IgD-negative memory B cell (primary cell): ENCODE measurements around the gene SLC23A2. TPM values are rescaled to one million over a fixed set of nuclear protein-coding genes. Genes with fewer than 3 reads are reported as not detected.

Experiments used
- H3K27ac Mint-ChIP-seq, 3 donors: one replicate each; pipeline ENCODE4 v1.8.0; 2020 to 2022; ENCODE audit warnings: mild to moderate bottlenecking in 3 of 3, mixed read lengths in 3 of 3, moderate library complexity in 1 of 3
- H3K27me3 Mint-ChIP-seq: one replicate; pipeline ENCODE4 v1.8.0; 2021; ENCODE audit warnings: mixed read lengths
- H3K36me3 Mint-ChIP-seq: one replicate; pipeline ENCODE4 v1.8.0; 2020; ENCODE audit warnings: mild to moderate bottlenecking, mixed read lengths
- H3K4me1 Mint-ChIP-seq, 3 donors: one replicate each; pipeline ENCODE4 v1.8.0; 2020 to 2022; ENCODE audit warnings: mixed read lengths in 3 of 3, mild to moderate bottlenecking in 1 of 3
- H3K4me3 Mint-ChIP-seq, 4 donors: one replicate each; pipeline ENCODE4 v1.8.0; 2020 to 2022; ENCODE audit warnings: mild to moderate bottlenecking in 4 of 4, mixed read lengths in 4 of 4, moderate library complexity in 3 of 4
- H3K9me3 Mint-ChIP-seq, 3 donors: one replicate each; pipeline ENCODE4 v1.8.0; 2020 to 2021; ENCODE audit warnings: mixed read lengths in 3 of 3, mild to moderate bottlenecking in 1 of 3
- polyA plus RNA-seq: library from polyadenylated mRNA; unstranded; fragments of 300-500 nt; fragmentation: Illumina TruSeq; gene quantifications from one replicate; pipeline ENCODE4 v1.2.3, GENCODE V29; 2021

The SLC23A2 gene
- polyA plus RNA-seq, 1 donor from 2014 or later: 11.3 TPM

DNA sequence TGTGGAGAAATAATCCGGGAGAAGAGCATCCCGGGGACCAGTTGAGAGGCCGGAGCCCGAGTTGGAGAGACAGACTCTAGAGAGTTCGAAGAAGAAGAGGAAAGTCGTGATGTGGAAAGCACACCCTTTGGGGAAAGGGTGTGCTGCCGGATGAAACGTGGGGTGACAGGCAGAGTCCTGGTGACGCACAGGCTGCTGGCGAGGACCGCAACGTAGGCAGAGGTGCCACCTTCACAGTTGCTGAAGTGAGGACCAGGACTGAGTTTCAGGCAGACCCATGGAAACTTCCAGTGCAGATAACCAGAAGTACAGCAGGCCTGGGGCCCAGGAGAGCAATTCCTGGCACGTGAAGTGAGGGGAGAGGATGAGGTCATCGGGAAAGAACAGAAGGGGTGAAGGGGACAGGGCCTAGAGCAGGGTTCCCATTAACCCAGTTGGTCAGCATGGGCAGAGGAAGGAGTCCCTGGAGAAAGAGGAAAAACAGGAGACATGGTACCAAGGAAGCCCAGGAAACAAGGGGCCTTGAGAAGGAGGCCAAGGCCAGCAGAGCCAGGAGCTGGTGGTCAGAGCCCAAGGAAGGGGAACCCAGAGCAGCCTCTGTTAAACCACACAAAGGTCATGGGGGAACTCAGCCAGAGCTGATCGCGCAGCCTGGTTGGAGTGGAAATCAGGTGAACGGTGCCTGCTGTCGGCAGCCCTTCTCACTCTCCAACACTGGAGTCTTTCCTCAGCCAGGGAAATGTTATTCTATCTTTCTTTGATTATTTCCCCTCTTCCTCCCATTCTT, 195.5 kb downstream of the SLC23A2 start:
- H3K27me3 Mint-ChIP-seq: peaks cover 1% of the 10 kb centered on the region
- H3K4me3 Mint-ChIP-seq: peak overlapping the region in 1 of 4 donors; percentile 71
- H3K9me3 Mint-ChIP-seq: no peaks in the 10 kb centered on the region
- H3K27ac Mint-ChIP-seq: peak overlapping the region; percentile 42 to 84 (median 54)
- H3K36me3 Mint-ChIP-seq: peaks cover 5% of the 10 kb centered on the region
- peaks cover 39 to 53% (median 51%) of the 10 kb centered on the region in 3 donors for H3K4me1 Mint-ChIP-seq

DNA sequence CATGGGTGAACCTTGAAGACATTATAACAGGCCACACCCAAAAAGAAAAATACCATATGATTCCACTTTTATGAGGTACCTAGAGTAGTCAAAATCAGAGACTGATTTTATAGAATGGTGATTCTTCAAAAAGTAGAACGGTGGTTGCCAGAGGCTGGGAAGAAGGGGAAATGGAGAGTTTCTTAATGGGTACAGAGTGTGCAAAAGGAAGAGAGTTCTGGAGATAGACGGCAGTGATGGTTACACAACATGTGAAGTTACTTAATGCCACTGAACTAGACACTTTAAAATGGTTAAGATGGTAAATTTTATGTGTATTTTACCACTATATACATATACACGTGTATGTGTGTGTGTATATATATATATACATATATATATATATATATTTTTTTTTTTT, 198.8 kb downstream of the SLC23A2 start:
- Mint-ChIP-seq H3K4me1 (peaks cover 21 to 30% (median 23%) of the 10 kb centered on the region in 3 donors), H3K4me3 (peak overlapping the region in 1 of 4 donors; percentile 45), H3K27ac (peak overlapping the region; percentile 53 to 84 (median 78))

More for the DNA sequence above, 198.8 kb downstream of the SLC23A2 start:
- Mint-ChIP-seq H3K9me3 (peaks cover 0 to 2% (median 0%) of the 10 kb centered on the region in 3 donors), H3K27me3 (peaks cover 1% of the 10 kb centered on the region), H3K36me3 (peaks cover 5% of the 10 kb centered on the region)

Other genes starting within 250 kb of the SLC23A2 start
- gene RASSF2, start 177.9 kb downstream of the SLC23A2 start, polyA plus RNA-seq: 75.6 TPM
- gene TMEM230, start 111.6 kb upstream of the SLC23A2 start, polyA plus RNA-seq: 183 TPM
- 42.1 TPM for gene PCNA, start 118.4 kb upstream of the SLC23A2 start, polyA plus RNA-seq
- 42.3 TPM for gene CDS2, start 125.5 kb upstream of the SLC23A2 start, polyA plus RNA-seq